ENCODE results near the gene MOCS3. TPM values are rescaled to one million over a fixed set of nuclear protein-coding genes. Genes with fewer than 3 reads are reported as not detected.
"Not testable (repeated sequence)": the region's sequence is repeated elsewhere in the genome, so short reads cannot be mapped to it uniquely, and the experiment has no call there.

MOCS3 gene
- total and polyA plus RNA-seq, 10 of the 15 experiments (the other 5 are each of a cell fraction or from before 2014, with no cell fraction given): 0.87 to 5.9 (median 3.6) TPM

DNA sequence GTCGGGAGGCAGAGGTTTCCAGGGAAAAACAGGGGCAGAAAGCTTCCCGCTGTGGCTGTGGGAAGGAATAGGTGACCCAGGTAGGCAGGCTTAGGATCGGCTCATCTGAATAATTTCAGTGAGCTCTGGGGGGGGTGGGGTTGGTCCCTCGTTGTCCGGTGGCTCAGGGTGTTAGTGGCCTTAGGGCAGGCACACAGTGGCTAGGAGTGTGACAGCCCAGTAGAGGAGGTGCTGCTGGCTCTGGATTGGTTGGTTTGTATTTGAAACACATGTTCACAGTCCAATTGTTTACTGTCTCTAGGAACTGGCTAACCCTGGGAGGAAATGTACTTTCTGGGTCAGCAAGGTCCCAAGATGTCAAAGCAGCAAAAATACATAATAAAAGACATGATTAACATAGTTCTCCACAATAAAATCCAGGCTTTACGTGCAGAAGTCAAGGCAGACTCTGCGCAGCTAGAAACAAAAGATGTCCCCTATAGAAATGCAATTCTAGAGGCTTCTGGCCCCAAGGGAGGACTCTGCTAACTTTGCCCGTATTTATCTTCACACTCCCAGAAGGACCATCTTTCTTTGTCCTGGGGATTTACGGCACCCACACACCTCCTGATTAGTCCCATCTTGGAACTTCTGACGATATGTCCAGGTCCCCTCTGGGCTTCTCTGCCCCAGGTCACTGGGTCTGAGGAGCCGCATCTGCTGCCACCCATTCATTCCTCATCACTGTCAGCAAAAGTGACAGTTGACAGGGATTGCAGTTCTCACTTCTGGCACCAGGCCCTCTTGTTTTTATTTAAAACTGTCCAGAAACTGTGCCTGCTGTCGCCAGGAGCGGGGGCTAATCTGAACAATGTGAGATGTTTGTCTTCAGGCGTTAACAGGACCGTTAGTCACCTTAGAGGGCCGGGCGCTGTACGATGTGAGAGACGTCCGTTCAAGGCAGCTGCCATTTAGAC lies 18.7 kb downstream of the MOCS3 start (continued):
- TF ChIP-seq NKRF (conservative IDR thresholded peaks at IDR 0.05): no peak
- no peak for TF ChIP-seq NFXL1 (IDR thresholded peaks at IDR 0.05; ENCODE audit: borderline replicate concordance)
- TF ChIP-seq CEBPZ (IDR thresholded peaks at IDR 0.05; ENCODE audit: low read depth, low read length): no peak
- no peak for TF ChIP-seq IRF3 (IDR thresholded peaks at IDR 0.05)

DNA sequence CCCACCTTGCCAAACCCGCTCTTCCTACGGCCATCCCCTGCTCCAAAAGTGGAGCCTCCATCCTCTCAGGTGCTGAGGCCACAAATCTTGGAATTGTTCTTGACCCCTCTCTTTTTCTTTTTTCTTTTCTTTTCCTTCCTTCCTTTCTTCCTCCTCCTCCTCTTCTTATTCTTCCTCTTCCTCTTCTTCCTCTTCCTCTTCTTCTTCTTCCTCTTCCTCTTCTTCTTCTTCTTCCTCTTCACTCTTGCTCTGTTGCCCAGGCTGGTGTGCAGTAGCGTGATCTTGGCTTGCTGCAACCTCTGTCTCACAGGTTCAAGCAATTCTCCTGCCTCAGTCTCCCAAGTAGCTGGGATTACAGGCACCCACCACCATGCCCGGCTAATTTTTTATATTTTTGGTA lies 19.9 kb downstream of the MOCS3 start:
- H3K27me3 ChIP-seq (replicated peaks in 1 of 2; ENCODE audit: control insufficient read depth in 2 of 2, insufficient read depth in 2 of 2, low read length in 1 of 2); ATAC-seq; H4K20me1 ChIP-seq (ENCODE audit: control insufficient read depth, insufficient read depth); in situ Hi-C loops (cut with MboI); BruUV-seq (replicated peaks); intact Hi-C loops (cut with micrococcal nuclease; ENCODE audit: unreplicated experiment); H3K36me3 ChIP-seq (ENCODE audit: control insufficient read depth in 2 of 2, insufficient read depth in 2 of 2, low read length in 1 of 2); RAD21 ChIA-PET (ENCODE audit: unreplicated experiment); SMC1A ChIA-PET (ENCODE audit: uncharacterized antibody, unreplicated experiment); FAIRE-seq; DNase-seq (ENCODE audit: low read depth, low spot score); H3K9me3 ChIP-seq (replicated peaks; ENCODE audit: control insufficient read depth, insufficient read depth, low read length); H3K9ac ChIP-seq (ENCODE audit: control insufficient read depth, insufficient read depth, low read length); H3K79me2 ChIP-seq (ENCODE audit: control insufficient read depth, insufficient read depth, low read length); H3K4me3 ChIP-seq; H3K4me1 ChIP-seq (ENCODE audit: control insufficient read depth, insufficient read depth, low read length); H3K4me2 ChIP-seq (ENCODE audit: control insufficient read depth, insufficient read depth); POLR2A ChIA-PET; H3K27ac ChIP-seq (ENCODE audit: control insufficient read depth, insufficient read depth); H2AFZ ChIP-seq (ENCODE audit: control insufficient read depth, low read depth, low read length): not testable (repeated sequence)
- CTCF ChIA-PET: interaction anchor here (0.8 kb wide), 1 partner anchor 188 kb away, joined by 3 read pairs; no protein-coding TSS in a partner anchor
- whole genome bisulfite sequencing (ENCODE audit: insufficient coverage, insufficient replicate concordance, low lambda C conversion rate, missing lambda C conversion rate): 34% methylated on average over 4 of the region's 4 CpGs
